Bladder microvascular endothelial cell (primary cell): ENCODE results near the gene SIGLEC1. TPM values are rescaled to one million over a fixed set of nuclear protein-coding genes. Genes with fewer than 3 reads are reported as not detected.

ENCODE experiments used
- total RNA-seq: library from RNA; depleted of rRNA; stranded (reverse); fragments of >200 nt; gene quantifications from 2 replicates; pipeline ENCODE4 v1.2.3, GENCODE V29; 2014

The SIGLEC1 gene
- not detected in 2 replicates for total RNA-seq

GRCh38 chr20:3712279-3712873 lies at the start of gene SIGLEC1:
TSS of gene SIGLEC1 (minus strand) at chr20:3712600. CDS start at chr20:3707128, 5,472 bp downstream.

GRCh38 chr20:3732327-3733118 lies 20.1 kb upstream of the SIGLEC1 start, which contains the start of gene HSPA12B:
TSS of gene HSPA12B (plus strand) at chr20:3732685. CDS start at chr20:3738675, 5,990 bp downstream.

GRCh38 chr20:3681931-3682781 lies 30.2 kb downstream of the SIGLEC1 start, which contains the start of gene ADAM33:
TSS of gene ADAM33 (minus strand) at chr20:3682010. CDS start at chr20:3682004, 6 bp downstream.

GRCh38 chr20:3663031-3663701 lies 49.2 kb downstream of the SIGLEC1 start, which contains the start of gene GFRA4:
TSS of gene GFRA4 (minus strand) at chr20:3663399. CDS start at chr20:3663399, 0 bp downstream.

Other genes with a start within 250 kb of the SIGLEC1 start
- gene ATRN, start 241.6 kb downstream of the SIGLEC1 start, total RNA-seq, result 20.1 and 81.6 TPM in 2 replicates
- not detected in 2 replicates for gene GFRA4, start 49.2 kb downstream of the SIGLEC1 start, total RNA-seq
- gene ADAM33, start 30.6 kb downstream of the SIGLEC1 start, total RNA-seq, result 0.16 TPM in 1 of 2 replicates, not detected in the other
- 11.1 and 17.6 TPM in 2 replicates for gene HSPA12B, start 20.1 kb upstream of the SIGLEC1 start, total RNA-seq
- gene ADISSP, start 55.2 kb upstream of the SIGLEC1 start, total RNA-seq, result 14.9 and 18.9 TPM in 2 replicates
- gene SPEF1, start 68.8 kb upstream of the SIGLEC1 start, total RNA-seq, result 0.13 TPM in 1 of 2 replicates, not detected in the other
- gene CENPB, start 74.1 kb upstream of the SIGLEC1 start, total RNA-seq, result 76.7 and 79.2 TPM in 2 replicates
- gene CDC25B, start 83.7 kb upstream of the SIGLEC1 start, total RNA-seq, result 31.4 and 35.5 TPM in 2 replicates
- 13.1 and 19.1 TPM in 2 replicates for gene AP5S1, start 107.9 kb upstream of the SIGLEC1 start, total RNA-seq
- 12.0 and 23.2 TPM in 2 replicates for gene MAVS, start 134.2 kb upstream of the SIGLEC1 start, total RNA-seq
- gene PANK2, start 176.8 kb upstream of the SIGLEC1 start, total RNA-seq, result 35.3 and 40.1 TPM in 2 replicates